Eye (tissue), 1 donor: Measurements from ENCODE around the gene SMARCB1.

Experiments
- DNase-seq: peaks from one replicate; pipeline ENCODE4 v3.0.0-alpha.2; 2015

The SMARCB1 gene

DNA sequence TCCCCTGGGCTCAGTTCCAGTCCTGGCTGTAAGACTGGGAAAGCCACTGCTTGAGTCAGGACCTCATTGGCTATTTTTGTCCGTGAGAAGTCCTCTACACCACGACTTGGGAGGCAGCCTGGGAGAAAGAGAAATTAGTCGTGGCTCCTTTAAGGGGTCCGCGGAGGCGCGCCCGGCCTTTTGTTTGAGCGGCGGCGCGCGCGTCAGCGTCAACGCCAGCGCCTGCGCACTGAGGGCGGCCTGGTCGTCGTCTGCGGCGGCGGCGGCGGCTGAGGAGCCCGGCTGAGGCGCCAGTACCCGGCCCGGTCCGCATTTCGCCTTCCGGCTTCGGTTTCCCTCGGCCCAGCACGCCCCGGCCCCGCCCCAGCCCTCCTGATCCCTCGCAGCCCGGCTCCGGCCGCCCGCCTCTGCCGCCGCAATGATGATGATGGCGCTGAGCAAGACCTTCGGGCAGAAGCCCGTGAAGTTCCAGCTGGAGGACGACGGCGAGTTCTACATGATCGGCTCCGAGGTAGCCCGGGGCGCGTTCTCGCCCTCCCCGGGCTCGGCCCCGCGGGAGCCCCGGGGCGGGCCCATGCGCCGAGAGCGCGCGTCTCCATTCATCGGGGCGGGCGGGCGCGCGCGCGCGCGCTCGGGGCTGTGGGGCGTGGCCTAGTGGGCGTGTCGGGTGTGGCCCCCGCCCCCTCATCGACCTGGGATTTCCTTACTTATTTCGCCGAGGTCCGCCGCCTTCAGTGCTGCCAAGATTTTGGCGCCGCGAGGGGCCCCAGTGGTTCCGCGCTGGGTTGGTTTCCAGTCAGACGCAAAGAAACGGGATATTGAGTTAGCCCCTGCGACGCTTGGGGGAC, at the start of gene SMARCB1:
Gene SMARCB1 (plus strand): TSS at position 215 of the 848 bp plus-strand sequence. CDS start 204 bp downstream, at position 419.
- peak; percentile 97 for DNase-seq

DNA sequence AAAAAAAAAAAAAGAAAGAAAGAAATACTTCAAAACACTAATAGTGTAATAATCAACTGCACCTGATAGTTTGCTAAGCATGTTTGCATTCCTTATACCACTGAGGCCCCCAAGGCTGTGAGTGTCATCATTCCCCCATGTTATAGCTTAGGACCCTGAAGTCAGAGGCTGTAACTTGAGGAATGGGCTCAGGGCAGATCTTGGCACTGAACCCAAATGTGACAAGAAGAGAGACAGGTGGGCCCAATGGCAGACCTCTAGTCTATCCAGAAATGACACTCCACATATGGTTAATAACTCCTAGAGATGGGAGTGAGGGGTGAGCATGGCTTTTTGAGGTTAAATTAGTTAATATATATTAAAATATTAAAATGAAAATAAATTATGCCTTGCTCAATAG, 49.1 kb upstream of the SMARCB1 start:
- DNase-seq, result no peak

DNA sequence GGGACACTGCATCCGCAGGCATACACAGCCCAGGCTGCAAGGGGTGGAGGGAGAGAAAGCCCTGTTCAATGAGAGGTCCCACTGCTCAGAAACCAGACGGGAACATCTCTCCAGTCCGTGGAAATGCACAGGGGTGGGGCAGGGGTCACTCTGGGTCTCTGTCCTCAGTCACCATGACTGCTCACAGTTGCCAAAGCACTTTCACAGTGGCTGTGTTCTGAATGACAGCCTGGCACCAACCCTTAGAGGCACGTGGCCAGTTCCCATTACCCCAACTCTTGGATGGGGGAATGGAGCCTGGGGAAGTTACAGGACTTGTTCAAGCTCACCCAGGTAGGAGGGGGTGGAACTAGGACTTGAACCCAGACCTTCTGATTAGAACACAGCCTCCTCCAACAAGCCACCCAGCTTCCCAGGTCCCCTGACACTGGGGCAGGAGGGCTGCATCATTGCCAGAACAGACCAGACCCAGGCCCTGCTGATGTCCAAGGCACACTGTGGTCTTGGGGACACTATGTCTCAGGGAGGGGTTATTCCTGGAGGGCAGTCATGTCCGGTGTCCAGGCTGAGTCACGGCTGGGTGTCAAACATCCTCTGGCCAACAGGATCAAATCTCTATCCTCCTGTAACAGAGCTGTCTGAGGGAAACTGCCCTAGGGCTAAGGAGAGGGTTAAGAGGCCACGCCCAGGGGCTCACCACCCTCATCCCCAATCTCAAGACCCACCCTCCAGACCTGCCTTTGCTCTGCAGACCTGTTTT, 44.1 kb upstream of the SMARCB1 start:
- DNase-seq, result no peak

DNA sequence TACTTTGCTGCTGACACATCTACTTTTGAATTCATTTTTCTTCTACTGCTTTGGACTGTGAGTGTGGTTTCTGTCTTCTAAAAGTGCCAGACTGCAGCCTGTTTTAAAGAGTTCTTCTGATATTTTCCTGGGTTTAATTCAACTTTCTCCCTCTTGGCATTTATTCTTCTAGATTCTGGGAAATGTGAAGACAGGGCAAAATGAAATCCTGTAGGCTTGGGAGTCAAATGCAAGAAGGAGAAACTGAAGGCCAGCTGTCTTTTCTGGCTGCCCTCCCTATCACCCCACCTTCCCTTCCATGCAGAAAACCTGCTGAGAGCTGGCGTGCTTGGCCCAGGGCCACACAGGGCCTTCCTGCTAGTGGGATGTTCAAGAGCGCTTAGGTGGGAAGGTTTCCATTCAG, 43.5 kb upstream of the SMARCB1 start:
- DNase-seq, result no peak

DNA sequence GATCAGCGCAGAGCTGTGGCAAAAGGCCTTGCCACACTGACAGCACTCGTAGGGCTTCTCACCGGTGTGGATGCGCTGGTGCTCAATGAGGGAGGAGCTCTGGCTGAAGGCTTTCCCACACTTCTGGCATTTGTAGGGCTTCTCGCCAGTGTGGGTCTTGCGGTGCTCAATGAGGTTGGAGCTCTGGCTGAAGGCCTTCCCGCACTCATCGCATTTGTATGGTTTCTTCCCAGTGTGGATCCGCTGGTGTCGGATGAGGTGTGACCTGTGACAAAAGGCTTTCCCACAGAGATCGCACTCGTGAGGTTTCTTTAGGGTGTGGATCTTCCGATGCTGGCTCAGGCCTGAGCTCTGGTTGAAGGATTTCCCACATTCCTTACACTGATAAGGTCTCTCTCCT, 42.8 kb upstream of the SMARCB1 start:
- no peak for DNase-seq

DNA sequence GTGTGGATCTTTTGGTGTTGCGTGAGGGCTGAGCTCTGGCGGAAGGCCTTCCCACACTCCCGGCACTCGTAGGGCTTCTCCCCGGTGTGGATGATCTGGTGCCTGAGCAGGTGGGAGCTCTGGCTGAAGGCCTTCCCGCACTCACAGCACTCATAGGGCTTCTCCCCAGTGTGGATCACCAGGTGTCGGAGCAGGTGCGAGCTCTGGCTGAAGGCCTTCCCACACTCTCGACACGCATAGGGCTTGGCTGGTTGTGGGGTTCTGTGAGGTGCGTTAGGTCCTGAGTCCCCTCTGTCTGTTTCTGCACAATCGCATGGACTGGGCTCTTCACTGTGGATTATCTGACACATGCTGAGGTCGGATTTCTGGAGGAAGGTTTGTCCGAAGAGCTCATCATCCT, 42.3 kb upstream of the SMARCB1 start:
- DNase-seq, result no peak

DNA sequence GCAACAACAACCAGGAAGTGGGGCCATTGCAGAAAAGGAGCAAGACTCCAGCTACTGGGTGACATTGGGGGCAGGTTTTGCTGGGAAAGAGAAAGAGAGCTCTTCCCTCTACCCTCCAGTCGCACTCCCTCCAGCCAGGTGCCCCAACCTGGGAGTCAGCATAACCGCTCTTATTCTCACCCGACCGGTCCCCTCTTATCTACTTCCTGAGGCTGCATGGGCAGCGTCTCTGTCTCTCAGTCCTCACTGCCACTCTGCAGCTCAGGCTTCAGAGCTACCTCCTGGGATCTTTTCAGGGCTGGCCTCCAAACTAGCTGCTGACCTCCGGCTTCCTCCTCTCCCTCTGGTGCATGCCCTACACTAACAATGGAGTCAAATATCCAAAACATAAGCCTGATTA, 41.0 kb upstream of the SMARCB1 start:
- DNase-seq, result no peak

DNA sequence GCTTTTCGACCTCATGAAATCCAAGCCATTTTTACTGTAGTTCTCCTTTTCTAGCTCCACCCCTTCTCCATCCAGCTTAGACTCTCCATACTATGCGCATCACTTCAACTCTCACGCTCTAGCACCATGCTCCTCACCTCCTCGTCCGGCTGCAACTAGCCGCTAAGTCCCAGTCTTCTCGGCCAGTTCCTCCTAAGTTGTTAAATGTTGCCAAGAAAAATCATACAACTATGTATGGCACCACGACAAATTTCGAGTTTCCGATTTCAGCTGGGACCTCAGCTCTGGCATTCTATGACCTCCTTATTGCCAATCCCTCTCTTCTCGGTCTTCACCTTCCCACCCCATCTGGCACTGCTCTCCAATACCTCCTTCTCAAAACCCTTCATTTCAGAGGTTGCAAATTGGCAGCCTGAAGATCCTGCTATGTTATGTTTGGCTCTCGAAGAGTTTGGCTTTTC, 36.9 kb upstream of the SMARCB1 start:
- DNase-seq, result no peak

DNA sequence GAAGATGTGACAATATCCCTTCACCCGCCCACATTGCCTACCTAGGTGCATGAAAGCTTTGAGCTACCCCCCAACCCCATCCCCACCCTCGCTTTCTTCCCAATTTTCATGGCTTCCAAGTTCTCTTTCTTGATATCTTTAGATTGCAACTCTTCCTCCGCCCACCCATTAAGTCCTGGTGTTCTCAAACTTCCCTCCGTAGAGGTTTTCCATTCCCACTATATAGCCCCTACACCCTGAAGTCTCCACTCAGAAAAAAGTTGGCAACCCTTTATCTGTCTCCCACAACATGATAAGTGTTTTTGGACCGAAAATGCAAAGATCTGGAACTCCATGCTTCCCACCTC, 36.4 kb upstream of the SMARCB1 start:
- DNase-seq, result no peak

DNA sequence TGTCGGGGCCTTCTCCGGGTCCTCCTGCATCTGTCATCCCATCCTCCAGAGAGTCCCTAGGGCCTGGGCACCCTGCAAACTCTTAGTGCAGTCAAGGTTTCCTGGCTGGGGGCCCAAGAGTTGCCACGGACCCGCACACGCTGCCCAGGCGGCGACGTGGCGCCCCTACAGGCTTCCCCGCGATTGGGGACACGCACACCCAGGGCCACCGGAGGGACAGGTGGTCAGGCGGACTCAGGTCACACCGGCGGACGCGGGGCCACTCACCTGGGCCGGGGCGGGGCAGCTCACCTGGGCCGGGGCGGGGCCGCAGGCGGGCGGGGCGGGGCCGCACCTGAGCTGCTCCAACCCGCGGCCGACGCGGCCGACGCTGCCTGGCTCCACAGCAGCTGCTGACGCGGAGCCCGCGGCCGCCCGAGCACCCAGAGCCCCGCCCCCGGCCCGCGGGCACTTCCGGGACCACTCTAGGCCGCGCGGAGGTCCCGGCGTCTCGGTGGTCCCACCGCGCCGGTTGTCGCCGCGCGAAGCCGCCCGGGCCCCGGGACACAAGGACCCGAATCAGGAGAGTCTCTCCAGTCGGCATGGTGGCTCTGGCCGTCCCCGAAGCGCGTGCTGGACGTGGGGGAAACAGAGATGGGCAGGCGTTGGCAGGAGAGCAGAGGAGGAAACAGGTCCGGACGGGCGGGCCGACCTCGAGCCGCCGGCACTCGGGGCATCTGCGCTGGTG, 35.9 kb upstream of the SMARCB1 start, which contains the start of gene ZNF70:
Gene ZNF70 (minus strand): TSS at position 399 of the 727 bp plus-strand sequence. CDS start 5,972 bp downstream, outside the sequence.
- peak; percentile 94 for DNase-seq

DNA sequence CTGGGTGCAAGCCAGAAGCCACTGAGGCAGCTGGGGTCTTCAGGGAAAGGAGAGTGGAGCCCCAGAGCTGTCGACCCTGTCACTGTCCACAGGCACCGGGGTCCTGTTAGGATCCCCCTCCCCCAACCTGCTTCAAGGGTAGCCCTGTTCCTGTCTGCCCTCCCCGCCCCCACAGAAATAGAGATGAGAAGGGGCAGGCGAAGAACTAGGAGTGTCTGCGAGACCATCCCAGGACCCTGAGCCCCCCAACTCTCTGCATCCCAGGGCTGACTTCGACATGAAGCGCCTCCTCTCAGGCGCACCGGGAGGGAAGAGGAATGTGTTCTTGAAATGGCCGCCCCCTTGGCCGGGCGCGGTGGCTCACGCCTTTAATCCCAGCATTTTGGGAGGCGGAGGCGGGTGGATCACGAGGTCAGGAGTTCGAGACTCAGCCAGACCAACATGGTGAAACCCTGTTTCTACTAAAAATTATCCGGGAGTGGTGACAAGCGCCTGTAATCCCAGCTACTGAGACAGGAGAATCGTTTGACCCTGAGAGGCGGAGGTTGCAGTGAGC, 35.2 kb upstream of the SMARCB1 start:
- DNase-seq, result no peak

DNA sequence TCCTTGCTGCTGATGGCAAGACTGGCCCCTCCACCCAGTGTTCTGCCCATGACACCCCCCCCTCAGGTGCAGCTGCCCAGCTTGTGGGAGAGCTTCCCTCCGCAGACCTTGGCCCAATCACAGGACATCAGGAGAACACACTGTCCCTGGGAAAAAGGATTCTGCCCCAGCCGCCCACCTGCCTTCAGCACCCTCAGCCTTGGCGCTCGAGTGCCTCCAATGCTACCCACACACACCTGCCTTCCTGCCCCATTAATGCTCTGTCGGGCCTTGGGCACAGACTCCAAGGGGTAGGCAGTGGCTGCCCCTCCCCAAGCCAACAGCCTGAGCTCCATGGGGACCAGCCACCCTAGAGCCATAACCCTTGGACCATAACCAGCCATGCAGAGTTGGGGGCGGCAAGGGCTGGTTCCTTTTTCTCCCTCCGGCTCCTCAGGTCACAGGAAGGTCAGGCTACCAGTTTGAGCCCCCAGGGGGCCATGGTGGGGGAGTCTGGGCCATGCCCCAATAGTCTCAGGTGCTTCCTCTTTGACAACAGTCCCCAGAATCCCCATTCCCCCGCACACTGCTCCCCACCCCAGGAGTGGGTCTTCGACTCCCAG, 34.6 kb upstream of the SMARCB1 start:
- no peak for DNase-seq

DNA sequence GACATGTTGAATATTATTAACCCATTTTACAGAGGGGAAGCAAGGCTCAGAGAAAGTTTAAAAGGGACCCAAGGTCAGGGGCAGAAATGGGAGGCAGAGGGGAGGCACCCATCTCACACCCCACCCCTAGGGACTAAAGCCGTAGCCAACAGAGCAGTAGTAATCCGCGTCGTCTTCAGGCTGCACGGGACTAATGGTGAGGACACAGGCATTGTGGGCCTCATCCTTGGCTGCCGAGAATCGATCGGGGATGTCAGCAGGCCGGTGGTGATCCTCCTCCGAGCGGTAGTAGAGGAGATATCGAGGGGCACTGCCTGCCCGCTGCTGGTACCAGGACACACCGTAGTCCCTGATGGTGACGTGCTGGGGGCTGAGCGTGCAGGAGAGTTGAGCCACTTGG, 34.0 kb upstream of the SMARCB1 start:
- DNase-seq, result no peak

DNA sequence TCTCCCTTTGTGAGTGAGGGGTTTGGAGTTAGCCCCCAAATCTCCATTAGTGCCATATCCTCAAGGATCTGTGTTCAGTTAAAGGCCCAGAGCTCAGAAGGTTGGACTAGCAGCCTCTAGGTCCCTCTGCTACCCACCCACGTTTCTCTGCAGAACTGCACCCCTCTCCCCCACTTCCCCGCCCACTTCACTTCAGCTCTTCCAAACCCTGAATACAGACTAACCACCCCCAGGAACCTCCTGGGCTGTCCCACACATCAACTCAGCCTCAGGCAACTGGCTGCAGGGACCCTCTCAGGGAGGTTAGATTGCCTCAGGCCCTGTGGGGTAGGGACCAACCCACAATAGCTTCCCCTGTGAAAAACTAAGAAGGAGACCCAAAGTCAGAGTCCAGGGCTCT, 33.4 kb upstream of the SMARCB1 start:
- no peak for DNase-seq

DNA sequence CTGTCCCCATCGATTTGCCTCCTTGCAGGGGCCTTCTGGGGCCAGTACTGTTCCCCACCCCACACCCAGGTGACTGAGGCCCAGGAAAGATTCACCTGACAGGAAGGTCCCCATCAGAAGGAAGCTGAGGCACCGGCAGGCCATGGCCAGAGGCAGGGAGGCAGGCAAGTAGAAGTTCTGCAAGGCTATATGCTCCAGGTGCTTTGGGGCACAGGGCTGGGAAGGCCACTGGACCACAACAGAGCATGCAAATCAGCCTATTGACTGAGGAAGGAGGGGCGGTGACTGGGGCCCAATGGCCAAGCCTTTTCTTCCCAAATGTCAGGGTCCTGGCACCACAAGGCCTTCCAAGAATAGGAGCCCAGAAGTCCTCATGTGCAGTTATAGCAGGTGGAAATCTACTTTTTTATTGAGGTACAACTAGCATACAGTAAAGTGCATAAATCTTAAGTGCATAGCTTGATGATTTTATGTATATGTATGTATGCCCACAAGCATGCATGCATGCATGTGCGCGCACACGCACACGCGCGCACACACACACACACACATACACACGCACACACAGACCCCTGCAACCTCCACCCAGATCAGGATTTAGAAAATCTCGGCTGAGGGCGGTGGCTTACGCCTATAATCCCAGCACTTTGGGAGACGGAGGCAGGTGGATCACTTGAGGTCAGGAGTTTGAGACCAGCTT, 32.4 kb upstream of the SMARCB1 start, which contains the start of gene VPREB3:
Gene VPREB3 (minus strand): TSS at position 206 of the 700 bp plus-strand sequence. CDS start 62 bp downstream, at position 144.
- DNase-seq, result no peak

DNA sequence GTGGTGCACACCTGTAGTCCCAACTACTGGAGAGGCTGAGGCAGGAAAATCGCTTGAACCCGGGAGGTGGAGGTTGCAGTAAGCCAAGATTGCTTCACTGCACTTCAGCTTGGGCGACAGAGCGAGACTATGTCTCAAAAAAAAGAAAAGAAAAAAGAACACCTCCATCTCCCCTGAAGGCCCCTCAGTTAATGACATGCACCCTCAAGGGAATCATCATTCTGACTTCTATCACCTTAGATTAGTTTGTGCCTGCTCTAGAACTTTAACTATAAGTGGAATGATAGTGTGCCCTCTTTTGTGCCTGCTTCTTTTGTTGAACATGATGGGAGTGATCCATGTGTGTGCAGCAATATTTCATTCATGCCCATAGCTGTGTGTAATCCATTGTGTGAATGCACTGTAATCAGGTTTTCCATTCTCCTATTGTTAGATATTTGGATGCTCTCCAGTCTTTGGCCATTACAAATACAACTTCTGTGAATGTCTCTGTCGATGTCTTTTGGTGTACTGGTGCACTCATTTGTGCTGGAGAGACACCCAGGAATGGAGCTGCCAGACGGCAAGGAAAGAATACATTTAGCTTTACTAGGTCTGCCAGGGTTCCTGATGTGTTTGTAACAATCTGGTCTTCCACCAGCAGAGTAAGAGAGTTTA, 31.7 kb upstream of the SMARCB1 start:
- no peak for DNase-seq

DNA sequence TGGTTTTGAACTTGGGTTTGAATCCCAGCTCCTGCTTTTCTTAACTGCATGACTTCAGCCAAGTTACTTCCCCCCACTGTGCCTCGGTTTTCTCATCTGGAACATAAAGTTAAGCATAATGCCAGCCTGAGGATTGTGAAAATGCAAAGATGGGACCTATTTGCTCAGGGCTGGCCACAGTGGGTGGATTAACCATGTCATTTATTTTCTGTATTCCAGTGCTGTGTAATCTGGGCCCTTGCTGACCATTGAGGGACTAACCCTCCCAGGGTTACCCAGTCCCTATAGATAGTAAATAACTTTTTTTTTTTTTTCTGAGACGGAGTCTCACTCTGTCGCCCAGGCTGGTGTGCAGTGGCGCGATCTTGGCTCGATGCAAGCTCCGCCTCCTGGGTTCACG, 31.1 kb upstream of the SMARCB1 start:
- DNase-seq, result no peak

DNA sequence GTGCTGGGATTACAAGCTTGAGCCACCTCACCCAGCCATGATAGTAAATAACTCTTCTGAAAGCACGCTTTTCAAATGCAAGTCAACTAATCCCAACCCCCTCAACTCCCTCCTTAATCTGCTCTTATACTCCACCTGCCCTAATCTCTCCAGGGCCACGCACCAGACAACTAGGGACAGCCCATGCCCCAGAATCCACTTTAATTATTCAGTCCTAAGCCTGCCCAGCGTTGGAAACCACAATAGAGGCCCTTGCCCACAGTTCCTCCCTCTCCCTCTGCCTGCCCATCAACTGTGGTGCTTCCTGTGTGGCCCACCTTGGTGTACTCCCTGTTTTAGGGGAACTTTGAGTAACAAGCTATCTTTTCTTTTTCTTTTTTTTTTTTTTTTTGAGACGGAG, 29.9 kb upstream of the SMARCB1 start:
- DNase-seq, result no peak

DNA sequence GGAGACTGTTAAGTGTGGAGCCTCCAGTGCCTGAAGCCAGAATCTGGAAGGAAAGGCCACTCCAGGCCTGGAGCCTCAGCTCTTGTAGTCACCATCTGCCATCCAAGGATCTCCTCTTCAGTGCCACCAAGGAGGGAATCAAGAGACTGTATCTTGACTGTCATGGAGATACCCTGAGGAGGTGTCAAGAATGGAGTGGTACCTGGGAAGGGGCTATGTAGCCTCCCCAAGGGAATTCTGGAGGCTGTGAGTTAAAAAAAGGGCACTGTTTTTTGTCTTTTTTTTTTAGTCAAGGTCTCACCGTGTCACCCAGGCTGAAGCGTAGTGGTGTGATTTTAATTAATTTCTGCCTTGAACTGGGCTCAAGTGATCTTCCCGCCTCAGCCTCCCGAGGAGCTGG, 27.2 kb upstream of the SMARCB1 start:
- no peak for DNase-seq

DNA sequence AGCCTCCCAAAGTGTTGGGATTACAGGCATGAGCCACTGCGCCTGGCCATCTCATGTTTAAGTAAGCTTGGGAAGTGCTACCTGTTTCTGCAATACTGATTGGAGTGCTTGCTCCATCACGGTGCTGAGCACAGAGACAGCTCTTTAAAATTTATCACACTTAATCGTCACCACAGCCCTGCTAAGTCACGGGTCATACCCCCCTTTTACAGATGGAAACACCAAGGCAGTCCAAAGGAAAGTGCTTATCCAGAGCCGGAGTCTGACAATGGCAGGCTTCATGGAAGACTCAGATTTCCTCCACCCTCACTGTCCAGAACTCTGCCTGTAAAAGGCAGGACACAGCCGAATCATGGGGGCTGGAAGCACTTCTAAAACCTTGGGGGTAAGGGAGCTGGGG, 26.7 kb upstream of the SMARCB1 start:
- DNase-seq, result no peak
